HG03025 (cell line): ENCODE measurements around the gene CYP20A1.
A peak's percentile ranks its signal among the peaks of the same experiment; 100 is the strongest.
"Not testable (repeated sequence)": the region's sequence is repeated elsewhere in the genome, so short reads cannot be mapped to it uniquely, and the experiment has no call there.

Experiments
- ATAC-seq: cut with Tn5 transposase; IDR thresholded peaks from one replicate; pipeline ENCODE4 v1.9.1; 2021; ENCODE audit warnings: mild to moderate bottlenecking, moderate library complexity; ENCODE audit not compliant: unreplicated experiment, low FRiP score

The CYP20A1 gene

GRCh38 chr2:203280428-203281064 is 41.7 kb downstream of the CYP20A1 start:
- ATAC-seq: no peak

DNA sequence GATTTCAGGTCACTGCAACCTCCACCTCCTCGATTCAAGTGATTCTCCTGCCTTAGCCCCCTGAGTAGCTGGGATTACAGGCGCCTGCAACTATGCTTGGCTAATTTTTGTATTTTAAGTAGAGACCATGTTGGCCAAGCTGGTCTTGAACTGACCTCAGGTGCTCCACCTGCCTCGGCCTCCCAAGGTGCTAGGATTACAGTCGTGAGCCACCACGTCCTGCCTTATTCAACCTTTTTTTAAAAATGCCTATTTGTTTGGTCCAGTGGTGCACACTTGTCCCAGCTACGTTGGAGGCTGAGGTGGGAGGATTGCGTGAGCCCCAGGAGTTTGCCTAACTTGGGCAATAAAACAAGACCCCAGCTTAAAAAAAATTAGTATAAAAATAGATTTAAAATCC is 43.3 kb downstream of the CYP20A1 start:
- ATAC-seq: no peak

DNA sequence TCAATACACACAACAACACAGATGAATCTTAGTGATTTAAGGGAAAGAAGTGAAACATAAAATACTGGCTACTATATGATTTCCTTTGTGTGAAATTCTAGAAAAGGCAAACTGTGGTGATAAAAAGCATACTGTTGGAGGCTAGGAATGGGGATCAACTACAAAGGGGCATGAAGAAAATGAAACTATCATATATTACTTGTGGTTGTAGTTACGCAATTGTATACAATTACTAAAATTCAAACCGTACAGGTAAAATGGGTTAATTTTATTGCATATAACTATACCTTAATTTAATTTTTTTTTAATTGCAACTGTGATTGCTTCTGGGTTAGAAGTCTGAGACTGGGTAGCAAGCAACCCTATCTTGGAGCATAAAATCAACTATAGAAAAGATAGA is 47.7 kb downstream of the CYP20A1 start:
- ATAC-seq: no peak

- ATAC-seq: no peak
These were observed 62.8 kb downstream of the CYP20A1 start for GRCh38 chr2:203301667-203302066.

DNA sequence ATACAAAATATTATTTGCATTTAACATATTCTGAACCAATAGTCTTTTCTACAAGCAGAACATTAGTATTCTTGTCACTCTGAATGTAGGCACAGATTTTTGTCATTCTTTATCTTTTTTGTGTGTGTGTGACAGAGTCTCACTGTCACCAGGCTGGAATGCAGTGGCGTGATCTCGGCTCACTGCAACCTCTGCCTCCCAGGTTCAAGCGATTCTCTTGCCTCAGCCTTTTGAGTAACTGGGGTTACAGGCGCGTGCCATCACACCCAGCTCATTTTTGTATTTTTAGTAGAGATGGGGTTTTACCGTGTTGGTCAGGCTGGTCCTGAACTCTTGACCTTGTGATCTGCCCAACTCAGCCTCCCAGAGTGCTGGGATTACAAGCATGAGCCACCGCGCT is 63.8 kb downstream of the CYP20A1 start:
- not testable (repeated sequence) for ATAC-seq

DNA sequence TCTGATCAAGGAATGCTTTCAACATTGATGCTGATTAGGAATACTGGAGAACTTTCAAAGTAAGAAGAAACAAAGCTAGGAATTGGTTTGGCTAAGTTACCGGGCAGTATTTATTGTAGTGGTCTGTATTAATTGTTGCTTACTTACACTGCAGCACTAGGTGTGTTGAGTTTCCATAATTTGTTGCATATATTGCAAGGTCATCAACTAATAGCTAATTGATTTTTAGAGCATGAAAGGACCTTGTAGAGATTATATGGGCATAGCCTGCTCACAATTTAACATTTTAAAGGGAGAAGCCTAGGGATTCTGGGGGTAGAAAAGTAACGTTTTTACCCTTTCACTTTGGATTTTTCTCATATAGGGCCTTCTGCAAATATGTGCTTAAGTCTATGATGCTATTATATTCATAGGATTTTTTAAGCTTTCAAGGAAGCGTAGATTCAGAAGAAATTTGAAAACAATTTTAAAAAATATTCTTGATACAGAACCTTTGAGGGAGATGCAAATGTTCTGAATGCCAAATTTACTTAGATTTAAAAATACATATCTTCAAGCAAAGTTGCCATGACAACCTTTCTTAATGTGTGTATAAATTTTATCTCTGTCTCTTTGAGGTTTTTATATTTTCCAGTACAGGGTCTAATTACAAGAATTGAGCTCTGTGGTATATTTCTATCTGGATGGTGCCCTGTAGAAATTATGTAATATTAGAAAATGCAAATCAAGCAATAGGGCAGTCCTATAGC is 72.0 kb downstream of the CYP20A1 start:
- no peak for ATAC-seq

DNA sequence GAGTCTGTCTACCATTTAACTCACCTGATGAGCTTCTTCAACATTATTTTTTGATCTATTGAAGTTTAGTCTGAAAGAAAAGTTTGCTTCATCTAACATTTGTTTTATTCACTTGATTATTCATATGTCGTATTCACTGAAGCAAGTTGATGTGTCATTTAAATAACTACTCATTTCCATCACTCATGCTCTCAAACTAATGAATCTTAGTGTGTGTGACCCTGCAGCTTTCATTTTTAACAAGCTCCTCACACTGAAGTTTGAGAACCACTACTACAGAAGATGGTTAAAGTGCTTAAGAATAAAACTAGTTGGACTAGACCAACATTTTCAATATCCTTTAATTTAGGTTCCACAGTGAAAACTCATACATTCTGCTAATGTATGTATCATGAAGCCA is 87.5 kb downstream of the CYP20A1 start:
- no peak for ATAC-seq

DNA sequence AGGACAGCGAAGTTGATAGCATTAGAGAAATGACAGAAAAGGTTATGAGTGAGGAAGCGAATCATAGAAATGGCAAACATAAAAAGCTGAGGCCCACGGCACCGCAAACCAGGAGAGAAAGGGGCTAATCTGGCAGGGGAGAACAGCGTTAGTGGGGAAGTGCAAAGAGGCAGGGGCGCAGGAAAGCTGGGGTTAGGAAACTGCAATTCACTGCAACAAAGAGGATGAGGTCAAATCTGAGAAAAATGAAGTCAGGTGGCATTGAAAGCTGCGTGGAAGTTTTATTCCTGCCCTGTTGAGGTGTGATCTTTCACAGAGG is 88.7 kb downstream of the CYP20A1 start:
- no peak for ATAC-seq

DNA sequence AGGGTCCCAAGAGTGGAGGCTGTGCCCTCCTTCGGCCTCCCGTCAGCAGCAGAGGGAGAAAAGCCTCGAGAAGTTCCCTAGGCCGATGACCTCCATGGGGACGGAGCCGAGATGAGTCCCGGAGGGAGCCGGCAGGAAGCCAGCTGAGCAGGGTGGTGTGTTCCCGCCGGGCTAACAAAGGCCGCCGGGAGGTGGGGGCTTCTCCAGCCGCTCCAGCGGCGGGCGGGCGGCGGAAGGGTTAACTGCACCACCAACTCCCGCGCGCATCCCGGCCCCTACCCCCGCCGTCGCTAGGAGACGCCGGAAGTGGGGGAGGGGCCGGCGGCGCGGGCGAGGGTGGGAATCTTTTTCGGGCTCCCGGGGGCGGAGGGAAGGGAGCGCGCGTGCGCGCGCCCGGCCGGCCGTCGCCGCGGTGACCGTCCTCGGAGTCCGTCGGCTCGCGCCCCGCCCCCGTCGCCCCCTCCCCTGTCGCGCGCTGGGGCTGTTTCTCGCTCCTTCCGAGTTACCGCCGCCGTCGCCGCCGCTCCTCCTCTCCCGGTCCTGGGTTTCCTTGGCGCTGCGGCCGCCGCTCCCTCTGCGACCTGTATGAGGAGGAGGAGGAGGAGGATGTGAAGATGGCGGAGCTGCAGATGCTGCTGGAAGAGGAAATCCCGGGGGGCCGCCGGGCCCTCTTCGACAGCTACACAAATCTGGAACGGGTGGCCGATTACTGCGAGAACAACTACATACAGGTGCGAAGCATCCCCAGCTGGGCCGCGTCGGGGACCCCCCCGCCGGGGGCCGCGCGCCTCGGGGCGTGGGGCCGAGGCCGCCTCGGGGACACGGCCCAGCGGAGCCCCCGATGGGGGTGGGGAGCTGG is 89.3 kb downstream of the CYP20A1 start, which contains the start of gene ABI2:
Gene ABI2, plus strand, starts transcription at position 494 of the 859 bp plus-strand sequence. Its CDS starts 121 bp downstream, at position 615.
- peak; percentile 63 for ATAC-seq

DNA sequence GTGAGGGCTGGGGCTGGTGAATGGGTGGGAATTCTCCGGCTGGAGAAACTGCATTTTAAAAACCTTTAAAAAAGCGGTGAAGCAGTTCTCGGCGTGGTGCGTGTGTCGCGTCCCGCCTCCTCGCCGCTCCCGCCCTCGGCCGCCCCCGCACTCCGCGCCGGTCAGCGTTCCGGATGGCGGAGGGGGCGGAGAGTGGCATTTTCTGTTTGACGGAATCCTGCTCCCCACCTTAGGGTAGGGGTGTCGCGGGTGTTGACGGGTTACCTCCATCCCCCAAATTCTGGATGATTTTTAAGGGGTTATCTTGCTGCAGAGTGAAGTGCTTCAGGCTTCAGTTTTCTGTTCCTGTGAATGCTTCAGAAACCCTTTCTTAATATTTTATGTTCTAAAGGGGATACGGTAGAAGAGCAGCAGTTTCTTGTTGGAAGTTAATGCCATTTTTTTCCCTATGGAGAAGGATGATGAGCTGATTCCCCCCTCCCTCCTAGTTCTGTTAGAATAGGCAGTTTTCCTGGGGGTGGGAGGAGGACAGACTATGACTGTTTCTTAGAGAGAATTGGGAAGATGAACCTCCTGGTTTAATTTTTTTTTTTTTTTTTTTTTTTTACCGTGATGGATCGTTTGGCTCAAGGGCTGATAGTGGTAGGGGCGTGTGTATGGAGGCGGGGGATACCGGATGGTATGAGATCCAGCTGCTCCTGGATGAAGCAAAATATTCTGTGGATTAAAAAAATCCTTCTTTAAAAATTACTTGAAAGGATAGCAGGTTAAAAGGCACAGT is 90.1 kb downstream of the CYP20A1 start:
- ATAC-seq: peak; percentile 60

DNA sequence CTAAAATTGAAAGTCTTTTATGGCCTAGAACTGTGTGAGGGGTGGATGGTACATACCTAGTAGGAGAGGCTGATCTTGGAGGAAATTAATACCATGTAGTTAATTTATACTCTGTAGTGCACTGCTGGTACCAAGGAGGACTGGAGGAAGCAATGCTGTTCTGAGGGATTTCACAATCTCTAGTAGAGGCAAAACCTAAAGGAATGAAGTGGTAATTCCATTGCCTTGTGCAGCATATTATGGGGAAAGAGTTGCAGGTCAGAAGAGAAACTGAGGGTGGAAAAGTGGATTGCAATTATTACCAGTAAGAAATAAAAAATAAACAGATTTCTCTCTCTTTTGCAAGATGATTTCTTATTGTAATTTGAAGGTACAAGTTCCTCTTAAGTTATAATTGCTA is 91.6 kb downstream of the CYP20A1 start:
- ATAC-seq: no peak

- ATAC-seq: no peak
These were observed 99.5 kb downstream of the CYP20A1 start for GRCh38 chr2:203338322-203338721.

GRCh38 chr2:203340791-203341487 is 102.1 kb downstream of the CYP20A1 start:
- ATAC-seq: no peak

DNA sequence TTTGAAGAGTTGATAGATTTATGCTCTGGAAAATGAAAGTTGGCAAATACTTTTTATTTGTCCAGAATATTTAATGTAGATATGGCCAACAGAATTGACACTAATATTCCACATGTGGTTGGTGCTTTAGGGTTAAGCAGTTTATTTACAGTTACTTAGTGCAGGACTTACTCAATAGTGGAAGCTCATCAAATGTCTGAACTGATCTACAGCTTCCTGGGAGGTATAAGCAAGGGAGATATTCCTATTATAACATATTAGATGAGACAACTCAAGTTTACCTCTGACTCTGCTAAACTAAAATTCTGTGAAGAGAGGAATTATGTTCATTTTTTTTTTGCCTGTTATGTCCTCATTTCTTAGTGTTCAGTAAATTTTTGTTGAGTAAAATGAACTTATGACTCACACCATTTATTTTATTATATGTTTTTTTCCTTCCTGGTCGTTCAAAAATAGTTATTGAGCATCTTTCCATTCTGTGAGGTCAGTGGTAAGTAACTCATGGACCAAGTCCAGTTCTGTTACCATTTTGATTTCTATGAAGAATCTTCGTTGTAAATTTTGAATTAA is 103.0 kb downstream of the CYP20A1 start:
- ATAC-seq: no peak

GRCh38 chr2:203342374-203342773 is 103.6 kb downstream of the CYP20A1 start:
- not testable (repeated sequence) for ATAC-seq

DNA sequence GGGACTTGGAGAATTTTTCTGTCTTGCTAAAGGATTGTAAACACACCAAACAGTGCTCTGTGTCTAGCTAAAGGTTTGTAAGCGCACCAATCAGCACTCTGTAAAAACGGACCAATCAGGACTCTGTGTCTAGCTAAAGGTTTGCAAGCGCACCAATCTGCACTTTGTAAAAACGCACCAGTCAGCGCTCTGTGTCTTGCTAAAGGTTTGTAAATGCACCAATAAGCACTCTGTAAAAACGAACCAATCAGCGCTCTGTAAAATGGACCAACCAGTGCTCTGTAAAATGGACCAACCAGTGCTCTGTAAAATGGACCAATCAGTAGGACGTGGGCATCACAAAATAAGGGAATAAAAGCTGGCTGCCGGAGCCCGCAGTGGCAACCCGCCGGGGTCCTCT is 105.8 kb downstream of the CYP20A1 start:
- ATAC-seq: no peak

GRCh38 chr2:203346612-203347011 is 107.8 kb downstream of the CYP20A1 start:
- no peak for ATAC-seq

GRCh38 chr2:203347375-203347774 is 108.6 kb downstream of the CYP20A1 start:
- ATAC-seq: no peak

GRCh38 chr2:203352604-203353255 is 113.9 kb downstream of the CYP20A1 start:
- no peak for ATAC-seq
